ENCODE measurements around the gene MTUS2.

Gene MTUS2

GRCh38 chr13:29279356-29280254 lies 459.5 kb downstream of the MTUS2 start:
- H3K4me3 ChIP-seq (ENCODE audit: low read length) = no peak overlapping the region
- DNase-seq (ENCODE audit: low read depth) = no peak
- no peak for TF ChIP-seq CTCF (conservative IDR thresholded peaks at IDR 0.05; ENCODE audit: low read depth, low read length)

DNA sequence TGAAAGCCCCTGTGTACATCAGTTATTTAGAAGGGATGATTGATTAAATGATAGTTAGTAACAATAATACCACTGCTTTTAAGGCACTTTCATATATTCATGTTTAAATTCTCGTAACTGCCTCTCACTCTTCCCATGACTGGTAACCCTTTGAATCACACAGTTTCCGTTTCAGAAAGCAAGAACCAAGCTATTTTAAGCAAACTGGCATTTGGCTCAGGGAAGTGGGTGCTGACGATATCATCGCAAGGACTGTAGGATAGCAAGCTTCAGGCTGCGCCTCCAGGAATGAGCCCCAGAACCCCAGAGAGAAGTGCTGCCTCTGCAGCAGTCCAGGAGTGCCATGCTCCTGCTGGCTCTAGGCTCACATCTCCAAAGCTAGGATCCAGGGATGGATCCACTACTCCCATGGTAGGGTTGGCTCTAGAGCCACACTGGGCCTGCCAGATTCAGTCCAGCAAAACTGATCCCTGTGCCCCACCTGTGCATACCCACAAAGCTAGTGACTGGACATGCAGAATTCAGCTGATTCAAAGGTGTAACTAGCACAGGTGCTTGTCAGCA lies 461.9 kb downstream of the MTUS2 start:
- H3K4me3 ChIP-seq (ENCODE audit: low read length) = no peak overlapping the region
- no peak for TF ChIP-seq CTCF (conservative IDR thresholded peaks at IDR 0.05; ENCODE audit: low read depth, low read length)
- no peak for DNase-seq (ENCODE audit: low read depth)

- no peak for DNase-seq (ENCODE audit: low read depth)
These were observed 464.6 kb downstream of the MTUS2 start for GRCh38 chr13:29284726-29285125.

GRCh38 chr13:29287237-29287636 lies 467.1 kb downstream of the MTUS2 start:
- TF ChIP-seq CTCF (conservative IDR thresholded peaks at IDR 0.05; ENCODE audit: low read depth, low read length) = no peak
- no peak for DNase-seq (ENCODE audit: low read depth)
- H3K4me3 ChIP-seq (ENCODE audit: low read length) = no peak overlapping the region

More at GRCh38 chr13:29284726-29285125, 464.6 kb downstream of the MTUS2 start:
- H3K4me3 ChIP-seq (ENCODE audit: low read length) = no peak overlapping the region
- no peak for TF ChIP-seq CTCF (conservative IDR thresholded peaks at IDR 0.05; ENCODE audit: low read depth, low read length)

GRCh38 chr13:29292045-29292444 lies 471.9 kb downstream of the MTUS2 start:
- no peak for DNase-seq (ENCODE audit: low read depth)

DNA sequence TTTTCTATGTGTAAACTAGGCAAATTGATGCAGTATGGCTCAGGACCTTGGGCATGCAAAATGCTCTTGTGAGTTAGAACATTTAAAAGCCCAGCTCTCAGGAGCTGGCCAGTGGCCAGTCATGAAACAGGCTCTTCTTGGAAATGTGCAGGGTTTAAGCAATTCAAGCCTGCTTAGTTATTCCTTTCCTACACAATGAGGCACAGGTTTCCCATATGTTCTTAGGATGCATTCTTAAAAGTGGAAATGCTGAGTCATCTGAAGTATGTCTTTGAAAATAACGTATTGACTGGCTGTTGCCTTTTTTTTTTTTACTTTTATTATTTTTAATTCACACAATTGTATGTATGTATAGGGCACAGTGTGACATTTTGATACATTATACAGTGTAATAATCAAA lies 474.7 kb downstream of the MTUS2 start:
- H3K4me3 ChIP-seq (ENCODE audit: low read length) = no peak overlapping the region
- TF ChIP-seq CTCF (conservative IDR thresholded peaks at IDR 0.05; ENCODE audit: low read depth, low read length) = no peak
- no peak for DNase-seq (ENCODE audit: low read depth)

More at GRCh38 chr13:29292045-29292444, 471.9 kb downstream of the MTUS2 start:
- H3K4me3 ChIP-seq (ENCODE audit: low read length) = no peak overlapping the region
- TF ChIP-seq CTCF (conservative IDR thresholded peaks at IDR 0.05; ENCODE audit: low read depth, low read length) = no peak

DNA sequence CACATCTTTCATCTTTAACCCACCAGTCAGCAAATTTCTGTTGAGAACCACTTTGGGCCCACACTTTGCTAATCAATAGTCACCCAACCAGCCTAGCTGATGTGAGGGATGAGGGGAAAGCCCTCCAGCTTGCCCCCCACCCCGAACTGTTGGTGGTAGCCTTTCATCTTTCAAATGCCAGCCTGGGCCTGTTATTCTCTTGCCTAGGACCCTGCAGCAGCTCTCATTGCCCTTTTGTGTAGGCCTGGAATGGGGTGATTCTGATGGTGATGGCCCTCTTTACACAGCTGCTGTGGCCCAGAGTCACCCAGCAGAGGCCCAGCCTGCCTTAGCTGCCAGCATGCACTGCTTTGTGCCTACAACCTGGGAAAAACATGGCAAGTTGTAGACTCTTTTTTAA lies 480.9 kb downstream of the MTUS2 start:
- no peak for DNase-seq (ENCODE audit: low read depth)
- no peak overlapping the region for H3K4me3 ChIP-seq (ENCODE audit: low read length)
- no peak for TF ChIP-seq CTCF (conservative IDR thresholded peaks at IDR 0.05; ENCODE audit: low read depth, low read length)
